IgD-negative memory B cell (primary cell): Measurements from ENCODE around the gene YY1. TPM values are rescaled to one million over a fixed set of nuclear protein-coding genes. Genes with fewer than 3 reads are reported as not detected.

Experiments used
- H3K27ac Mint-ChIP-seq, 3 donors: one replicate each; pipeline ENCODE4 v1.8.0; 2020 to 2022; ENCODE audit warnings: mild to moderate bottlenecking in 3 of 3, mixed read lengths in 3 of 3, moderate library complexity in 1 of 3
- H3K27me3 Mint-ChIP-seq: one replicate; pipeline ENCODE4 v1.8.0; 2021; ENCODE audit warnings: mixed read lengths
- H3K36me3 Mint-ChIP-seq: one replicate; pipeline ENCODE4 v1.8.0; 2020; ENCODE audit warnings: mild to moderate bottlenecking, mixed read lengths
- H3K4me1 Mint-ChIP-seq, 3 donors: one replicate each; pipeline ENCODE4 v1.8.0; 2020 to 2022; ENCODE audit warnings: mixed read lengths in 3 of 3, mild to moderate bottlenecking in 1 of 3
- H3K4me3 Mint-ChIP-seq, 4 donors: one replicate each; pipeline ENCODE4 v1.8.0; 2020 to 2022; ENCODE audit warnings: mild to moderate bottlenecking in 4 of 4, mixed read lengths in 4 of 4, moderate library complexity in 3 of 4
- H3K9me3 Mint-ChIP-seq, 3 donors: one replicate each; pipeline ENCODE4 v1.8.0; 2020 to 2021; ENCODE audit warnings: mixed read lengths in 3 of 3, mild to moderate bottlenecking in 1 of 3
- polyA plus RNA-seq: library from polyadenylated mRNA; unstranded; fragments of 300-500 nt; fragmentation: Illumina TruSeq; gene quantifications from one replicate; pipeline ENCODE4 v1.2.3, GENCODE V29; 2021

The YY1 gene
- polyA plus RNA-seq, 1 donor from 2014 or later: 17.7 TPM

- Mint-ChIP-seq H3K4me1 (peaks cover 0 to 4% (median 2%) of the 10 kb centered on the region in 3 donors), H3K4me3 (no peak overlapping the region), H3K36me3 (no peaks in the 10 kb centered on the region), H3K27me3 (no peaks in the 10 kb centered on the region), H3K9me3 (no peaks in the 10 kb centered on the region), H3K27ac (no peak overlapping the region)
Measured at GRCh38 chr14:100323942-100324307, 85.0 kb downstream of the YY1 start.

GRCh38 chr14:100325231-100325632, 86.3 kb downstream of the YY1 start:
- no peak overlapping the region for H3K27ac Mint-ChIP-seq
- H3K27me3 Mint-ChIP-seq: no peaks in the 10 kb centered on the region
- no peaks in the 10 kb centered on the region for H3K4me1 Mint-ChIP-seq
- H3K9me3 Mint-ChIP-seq: no peaks in the 10 kb centered on the region
- H3K4me3 Mint-ChIP-seq: no peak overlapping the region
- H3K36me3 Mint-ChIP-seq: no peaks in the 10 kb centered on the region

GRCh38 chr14:100325958-100326357, 87.0 kb downstream of the YY1 start:
- peak overlapping the region in 1 of 3 donors; percentile 20 for H3K27ac Mint-ChIP-seq
- no peak overlapping the region for H3K4me3 Mint-ChIP-seq
- no peaks in the 10 kb centered on the region for H3K4me1 Mint-ChIP-seq
- H3K36me3 Mint-ChIP-seq: no peaks in the 10 kb centered on the region
- H3K27me3 Mint-ChIP-seq: no peaks in the 10 kb centered on the region
- no peaks in the 10 kb centered on the region for H3K9me3 Mint-ChIP-seq

- Mint-ChIP-seq H3K36me3 (no peaks in the 10 kb centered on the region), H3K9me3 (no peaks in the 10 kb centered on the region), H3K27ac (no peak overlapping the region), H3K4me1 (peaks cover 0 to 2% (median 0%) of the 10 kb centered on the region in 3 donors), H3K27me3 (no peaks in the 10 kb centered on the region), H3K4me3 (no peak overlapping the region)
Measured at GRCh38 chr14:100327128-100327527, 88.2 kb downstream of the YY1 start.

- Mint-ChIP-seq H3K36me3 (no peaks in the 10 kb centered on the region), H3K27me3 (no peaks in the 10 kb centered on the region), H3K9me3 (no peaks in the 10 kb centered on the region), H3K4me3 (no peak overlapping the region), H3K27ac (no peak overlapping the region), H3K4me1 (peaks cover 0 to 2% (median 0%) of the 10 kb centered on the region in 3 donors)
Measured at GRCh38 chr14:100328495-100329163, 89.7 kb downstream of the YY1 start.

GRCh38 chr14:100329233-100330006, 90.5 kb downstream of the YY1 start:
- peaks cover 1% of the 10 kb centered on the region for H3K36me3 Mint-ChIP-seq
- no peaks in the 10 kb centered on the region for H3K27me3 Mint-ChIP-seq
- no peak overlapping the region for H3K27ac Mint-ChIP-seq
- peaks cover 0 to 2% (median 0%) of the 10 kb centered on the region in 3 donors for H3K4me1 Mint-ChIP-seq
- H3K9me3 Mint-ChIP-seq: no peaks in the 10 kb centered on the region
- H3K4me3 Mint-ChIP-seq: no peak overlapping the region

- no peak overlapping the region for H3K27ac Mint-ChIP-seq
- H3K36me3 Mint-ChIP-seq: peaks cover 2% of the 10 kb centered on the region
- peaks cover 0 to 2% (median 0%) of the 10 kb centered on the region in 3 donors for H3K4me1 Mint-ChIP-seq
- H3K27me3 Mint-ChIP-seq: no peaks in the 10 kb centered on the region
- no peak overlapping the region for H3K4me3 Mint-ChIP-seq
- no peaks in the 10 kb centered on the region for H3K9me3 Mint-ChIP-seq
Measured at GRCh38 chr14:100330007-100330344, 91.0 kb downstream of the YY1 start.

- Mint-ChIP-seq H3K4me1 (peaks cover 0 to 2% (median 0%) of the 10 kb centered on the region in 3 donors), H3K9me3 (no peaks in the 10 kb centered on the region), H3K4me3 (no peak overlapping the region), H3K27me3 (no peaks in the 10 kb centered on the region), H3K36me3 (peaks cover 2% of the 10 kb centered on the region), H3K27ac (no peak overlapping the region)
Measured at GRCh38 chr14:100330388-100330931, 91.5 kb downstream of the YY1 start.

- Mint-ChIP-seq H3K27me3 (no peaks in the 10 kb centered on the region), H3K36me3 (peaks cover 3% of the 10 kb centered on the region), H3K4me1 (peaks cover 0 to 4% (median 0%) of the 10 kb centered on the region in 3 donors)
Measured at GRCh38 chr14:100332071-100332639, 93.2 kb downstream of the YY1 start.

More at GRCh38 chr14:100332071-100332639, 93.2 kb downstream of the YY1 start:
- Mint-ChIP-seq H3K27ac (peak overlapping the region in 2 of 3 donors; percentile 54 to 85), H3K9me3 (no peaks in the 10 kb centered on the region), H3K4me3 (no peak overlapping the region)

Other genes starting within 250 kb of the YY1 start
- gene EVL, start 173.7 kb upstream of the YY1 start, polyA plus RNA-seq: 73.3 TPM
- gene DEGS2, start 79.5 kb upstream of the YY1 start, polyA plus RNA-seq: 6.5 TPM
- 3.4 TPM for gene SLC25A29, start 67.3 kb downstream of the YY1 start, polyA plus RNA-seq
- gene SLC25A47, start 84.2 kb downstream of the YY1 start, polyA plus RNA-seq: not detected
- gene WDR25, start 137.3 kb downstream of the YY1 start, polyA plus RNA-seq: 7.7 TPM